22Rv1 (cell line): ENCODE data around the gene LSP1.

Experiments used
- CTCF ChIP-seq: fragments of 450-650 bp; IDR thresholded peaks from 2 replicates; pipeline ENCODE4 v1.5.1; 2017; ENCODE audit warnings: mild to moderate bottlenecking
- ZFX ChIP-seq: fragments of 450-650 bp; IDR thresholded peaks from 2 replicates; pipeline ENCODE4 v1.6.1; 2017; ENCODE audit warnings: antibody characterized with exemption, borderline replicate concordance

GRCh38 chr11:1852271-1852876 is 510 bp upstream of the LSP1 start:
- TF ChIP-seq CTCF = no peak
- no peak for TF ChIP-seq ZFX
